H9 (cell line): ENCODE data around the gene TMTC2. TPM values are rescaled to one million over a fixed set of nuclear protein-coding genes. Genes with fewer than 3 reads are reported as not detected.

ENCODE experiments used
- DNase-seq: peaks from one replicate; pipeline ENCODE4 v3.0.0-alpha.2; 2017
- H2AFZ ChIP-seq: one replicate; pipeline ENCODE4 v1.6.1; 2013; ENCODE audit warnings: mild to moderate bottlenecking, low read length, control low read depth, moderate library complexity
- H2AK5ac ChIP-seq: 2 replicates; pipeline ENCODE4 v1.6.1; 2013; ENCODE audit warnings: low read length, control low read depth, mixed read lengths; ENCODE audit not compliant: insufficient read length
- H2BK120ac ChIP-seq: one replicate; pipeline ENCODE4 v1.6.1; 2013; ENCODE audit warnings: low read depth, mild to moderate bottlenecking, low read length, control low read depth, inconsistent platforms; ENCODE audit not compliant: poor library complexity, severe bottlenecking
- H2BK12ac ChIP-seq: 2 replicates; pipeline ENCODE4 v1.6.1; 2013; ENCODE audit warnings: low read length, control low read depth, mixed read lengths, low read depth; ENCODE audit not compliant: insufficient read length
- H2BK15ac ChIP-seq: 2 replicates; pipeline ENCODE4 v1.6.1; 2013; ENCODE audit warnings: low read depth, low read length, control low read depth
- H2BK20ac ChIP-seq: one replicate; pipeline ENCODE4 v1.6.1; 2013; ENCODE audit warnings: low read depth, mild to moderate bottlenecking, low read length, control low read depth, inconsistent platforms; ENCODE audit not compliant: poor library complexity, severe bottlenecking
- H2BK5ac ChIP-seq: 2 replicates; pipeline ENCODE4 v1.6.1; 2013; ENCODE audit warnings: low read length, control low read depth, mixed read lengths; ENCODE audit not compliant: insufficient read length
- H3K14ac ChIP-seq: 2 replicates; pipeline ENCODE4 v1.6.1; 2013; ENCODE audit warnings: low read length, control low read depth; ENCODE audit not compliant: insufficient read depth
- H3K18ac ChIP-seq: 2 replicates; pipeline ENCODE4 v1.6.1; 2013; ENCODE audit warnings: low read depth, mild to moderate bottlenecking, mixed read lengths, low read length, control low read depth; ENCODE audit not compliant: insufficient read length
- H3K23ac ChIP-seq: 2 replicates; pipeline ENCODE4 v1.6.1; 2013; ENCODE audit warnings: low read length, control low read depth, mixed read lengths, low read depth; ENCODE audit not compliant: insufficient read length
- H3K23me2 ChIP-seq: 2 replicates; pipeline ENCODE4 v1.6.1; 2013; ENCODE audit warnings: low read depth, mild to moderate bottlenecking, mixed read lengths, low read length, control low read depth; ENCODE audit not compliant: insufficient read length, poor library complexity, severe bottlenecking
- H3K27ac ChIP-seq: 2 replicates; pipeline ENCODE4 v1.5.1; 2013; ENCODE audit warnings: low read length, control low read depth, mixed read lengths, low read depth; ENCODE audit not compliant: insufficient read length
- H3K27me3 ChIP-seq: 2 replicates; pipeline ENCODE4 v1.6.1; 2013; ENCODE audit warnings: low read length, control low read depth, inconsistent platforms; ENCODE audit not compliant: insufficient read depth
- H3K4ac ChIP-seq: 2 replicates; pipeline ENCODE4 v1.6.1; 2013; ENCODE audit warnings: low read depth, mild to moderate bottlenecking, control low read depth, inconsistent platforms, low read length, moderate library complexity
- H3K4me1 ChIP-seq: 2 replicates; pipeline ENCODE4 v1.6.1; 2013; ENCODE audit warnings: low read length, control low read depth, inconsistent platforms; ENCODE audit not compliant: insufficient read depth
- H3K4me2 ChIP-seq: 2 replicates; pipeline ENCODE4 v1.6.1; 2013; ENCODE audit warnings: low read length, control low read depth, mixed read lengths; ENCODE audit not compliant: insufficient read length, insufficient read depth
- H3K56ac ChIP-seq: 2 replicates; pipeline ENCODE4 v1.6.1; 2013; ENCODE audit warnings: low read depth, mild to moderate bottlenecking, mixed read lengths, low read length, control low read depth; ENCODE audit not compliant: insufficient read length
- H3K79me1 ChIP-seq: 2 replicates; pipeline ENCODE4 v1.6.1; 2013; ENCODE audit warnings: low read depth, mild to moderate bottlenecking, moderate library complexity, low read length, control low read depth, inconsistent platforms; ENCODE audit not compliant: insufficient read depth, poor library complexity, severe bottlenecking
- H3K79me2 ChIP-seq: 2 replicates; pipeline ENCODE4 v1.6.1; 2013; ENCODE audit warnings: low read length, control low read depth, inconsistent platforms; ENCODE audit not compliant: insufficient read depth
- H3K9ac ChIP-seq: 2 replicates; pipeline ENCODE4 v1.6.1; 2013; ENCODE audit warnings: low read length, control low read depth, mixed read lengths; ENCODE audit not compliant: insufficient read length; ENCODE audit errors: extremely low read depth
- H3K9me3 ChIP-seq: one replicate; pipeline ENCODE4 v1.6.1; 2013; ENCODE audit warnings: low read depth, low read length, inconsistent platforms; ENCODE audit not compliant: control insufficient read depth
- H3T11ph ChIP-seq: one replicate; pipeline ENCODE4 v1.6.1; 2013; ENCODE audit warnings: mild to moderate bottlenecking, low read length, control low read depth, inconsistent platforms
- H4K20me1 ChIP-seq: one replicate; pipeline ENCODE4 v1.6.1; 2013; ENCODE audit not compliant: control insufficient read depth, insufficient read length, insufficient read depth
- H4K5ac ChIP-seq: 2 replicates; pipeline ENCODE4 v1.6.1; 2013; ENCODE audit warnings: low read depth, mild to moderate bottlenecking, mixed read lengths, low read length, control low read depth; ENCODE audit not compliant: insufficient read length
- H4K8ac ChIP-seq: replicated peaks from 2 replicates; pipeline ENCODE4 v1.6.1; 2013; ENCODE audit warnings: low read length, control low read depth, mixed read lengths, low read depth; ENCODE audit not compliant: insufficient read length
- H4K91ac ChIP-seq: 2 replicates; pipeline ENCODE4 v1.6.1; 2013; ENCODE audit warnings: low read depth, mild to moderate bottlenecking, moderate library complexity, mixed read lengths, low read length, control low read depth; ENCODE audit not compliant: insufficient read length
- H3K27ac Mint-ChIP-seq, 3 experiments: 2 replicates in 2 of 3; 3 replicates in 1 of 3; pipeline ENCODE4 v1.8.0; 2020 to 2021; ENCODE audit warnings: mixed read lengths in 3 of 3, mild to moderate bottlenecking in 1 of 3, moderate library complexity in 1 of 3
- H3K27me3 Mint-ChIP-seq: 2 replicates; pipeline ENCODE4 v1.8.0; 2021; ENCODE audit warnings: low read depth, mild to moderate bottlenecking, moderate library complexity, mixed read lengths
- H3K36me3 Mint-ChIP-seq, 3 experiments: 2 replicates in 2 of 3; 3 replicates in 1 of 3; pipeline ENCODE4 v1.8.0; 2020 to 2021; ENCODE audit warnings: low read depth in 3 of 3, mixed read lengths in 3 of 3; ENCODE audit not compliant: insufficient read depth in 1 of 3
- H3K4me1 Mint-ChIP-seq, 2 experiments: 2 replicates each; pipeline ENCODE4 v1.8.0; 2020; ENCODE audit warnings: mixed read lengths in 2 of 2
- H3K4me3 Mint-ChIP-seq, 2 experiments: 2 replicates in 1 of 2; 3 replicates in 1 of 2; pipeline ENCODE4 v1.8.0; 2020 to 2021; ENCODE audit warnings: mild to moderate bottlenecking in 2 of 2, mixed read lengths in 2 of 2, moderate library complexity in 1 of 2
- H3K9me3 Mint-ChIP-seq, 2 experiments: 2 replicates in 1 of 2; 3 replicates in 1 of 2; pipeline ENCODE4 v1.8.0; 2020; ENCODE audit warnings: mild to moderate bottlenecking in 2 of 2, mixed read lengths in 2 of 2, moderate library complexity in 1 of 2
- WGBS: extraction: QIAGEN DNeasy Blood & Tissue Kit; methylation state at CpG from one replicate; pipeline ENCODE4 v1.1.7; 2013; ENCODE audit warnings: missing lambda C conversion rate, low lambda C conversion rate, mixed read lengths; ENCODE audit not compliant: insufficient read length; ENCODE audit errors: extremely low coverage; 5-methylcytosine and 5-hydroxymethylcytosine counted together
- total RNA-seq: library from RNA; stranded (reverse); gene quantifications from 2 replicates; pipeline ENCODE4 v1.2.1, GENCODE V29; 2021
- TF ChIP-seq, protein P1 (sequence below): fragments of 200-600 bp; sonication (generic); conservative IDR thresholded peaks from 3 replicates; pipeline ENCODE4 v1.8.0; 2021; ENCODE audit warnings: antibody characterized with exemption, mild to moderate bottlenecking

The TMTC2 gene
- total RNA-seq, 1 experiment from 2014 or later: 3.1 TPM

GRCh38 chr12:82910246-82910893, 223.7 kb downstream of the TMTC2 start:
- H2AK5ac ChIP-seq: no peak overlapping the region
- no peak overlapping the region for H3K4me2 ChIP-seq
- H3K9me3 ChIP-seq: no peaks in the 10 kb centered on the region
- no peak overlapping the region for H3K14ac ChIP-seq
- Mint-ChIP-seq H3K4me1 (peaks cover 9 to 12% of the 10 kb centered on the region in 2 experiments), H3K9me3 (no peaks in the 10 kb centered on the region), H3K4me3 (no peak overlapping the region), H3K27me3 (no peaks in the 10 kb centered on the region), H3K36me3 (no peaks in the 10 kb centered on the region), H3K27ac (no peak overlapping the region)
- H2BK15ac ChIP-seq: no peak overlapping the region
- no peak overlapping the region for H4K91ac ChIP-seq
- H2AFZ ChIP-seq: no peak overlapping the region
- no peak overlapping the region for H2BK5ac ChIP-seq
- no peaks in the 10 kb centered on the region for H3K79me2 ChIP-seq
- peak; percentile 57 for DNase-seq
- H3K56ac ChIP-seq: no peak overlapping the region
- no peak overlapping the region for H2BK20ac ChIP-seq
- H3K18ac ChIP-seq: no peak overlapping the region
- no peak overlapping the region for H4K5ac ChIP-seq
- no peaks in the 10 kb centered on the region for H3K79me1 ChIP-seq
- no peak overlapping the region for H3K9ac ChIP-seq
- H3K4me1 ChIP-seq: no peaks in the 10 kb centered on the region; the same call in 1 of the 2 replicates
- no peak overlapping the region for H2BK12ac ChIP-seq
- H3K27me3 ChIP-seq: no peaks in the 10 kb centered on the region
- no peak overlapping the region for H2BK120ac ChIP-seq
- H3K23me2 ChIP-seq: no peaks in the 10 kb centered on the region
- H3T11ph ChIP-seq: no peak overlapping the region
- WGBS: no CpG with 5 or more reads among the region's 9 CpGs
- H4K20me1 ChIP-seq: no peaks in the 10 kb centered on the region
- H3K4ac ChIP-seq: no peak overlapping the region
- no peak overlapping the region for H3K27ac ChIP-seq
- TF ChIP-seq, protein P1, sequence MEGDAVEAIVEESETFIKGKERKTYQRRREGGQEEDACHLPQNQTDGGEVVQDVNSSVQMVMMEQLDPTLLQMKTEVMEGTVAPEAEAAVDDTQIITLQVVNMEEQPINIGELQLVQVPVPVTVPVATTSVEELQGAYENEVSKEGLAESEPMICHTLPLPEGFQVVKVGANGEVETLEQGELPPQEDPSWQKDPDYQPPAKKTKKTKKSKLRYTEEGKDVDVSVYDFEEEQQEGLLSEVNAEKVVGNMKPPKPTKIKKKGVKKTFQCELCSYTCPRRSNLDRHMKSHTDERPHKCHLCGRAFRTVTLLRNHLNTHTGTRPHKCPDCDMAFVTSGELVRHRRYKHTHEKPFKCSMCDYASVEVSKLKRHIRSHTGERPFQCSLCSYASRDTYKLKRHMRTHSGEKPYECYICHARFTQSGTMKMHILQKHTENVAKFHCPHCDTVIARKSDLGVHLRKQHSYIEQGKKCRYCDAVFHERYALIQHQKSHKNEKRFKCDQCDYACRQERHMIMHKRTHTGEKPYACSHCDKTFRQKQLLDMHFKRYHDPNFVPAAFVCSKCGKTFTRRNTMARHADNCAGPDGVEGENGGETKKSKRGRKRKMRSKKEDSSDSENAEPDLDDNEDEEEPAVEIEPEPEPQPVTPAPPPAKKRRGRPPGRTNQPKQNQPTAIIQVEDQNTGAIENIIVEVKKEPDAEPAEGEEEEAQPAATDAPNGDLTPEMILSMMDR: peak; percentile 49
- no peak overlapping the region for H4K8ac ChIP-seq
- H3K23ac ChIP-seq: no peak overlapping the region
